HG03521 (cell line): ENCODE data around the gene EIF2S3.

Source experiments
- ATAC-seq: cut with Tn5 transposase; IDR thresholded peaks from one replicate; pipeline ENCODE4 v1.9.1; 2021; ENCODE audit warnings: mild to moderate bottlenecking, moderate library complexity; ENCODE audit not compliant: unreplicated experiment

The EIF2S3 gene

DNA sequence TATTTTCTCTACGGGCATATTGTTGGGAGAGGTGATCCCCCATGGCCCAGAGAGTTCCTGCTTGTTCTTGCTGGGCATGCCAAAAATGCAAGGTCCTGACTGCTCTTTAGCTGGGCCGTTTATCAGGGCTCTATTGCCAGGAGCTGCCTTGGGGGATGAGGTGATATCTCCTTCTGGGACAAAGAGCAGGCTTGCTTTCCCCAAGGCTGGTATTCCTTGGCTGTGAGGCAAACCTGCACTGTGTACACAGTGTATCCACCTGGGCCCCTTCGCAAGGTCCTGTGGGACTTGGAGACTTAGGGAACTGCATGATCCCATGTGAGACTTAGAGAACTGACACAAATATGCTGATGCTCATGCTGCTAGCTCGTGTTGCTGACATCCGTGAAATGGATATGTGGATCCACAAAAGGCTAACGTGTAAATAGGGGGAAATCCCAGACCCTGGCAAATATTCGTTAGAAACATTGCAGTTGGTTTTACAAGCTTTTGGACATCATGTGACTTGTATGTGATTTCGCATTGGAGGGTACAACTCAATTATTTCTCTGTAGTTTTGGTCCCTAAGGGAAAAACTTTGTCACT is 70.4 kb downstream of the EIF2S3 start:
- ATAC-seq: no peak
